WTC11 (cell line): Measurements from ENCODE around the gene SVEP1. TPM values are rescaled to one million over a fixed set of nuclear protein-coding genes. Genes with fewer than 3 reads are reported as not detected.

Source experiments
- ATAC-seq: fragments of 200-7000 bp; cut with Tn5 transposase; 2 replicates; pipeline ENCODE4 v1.10.0; 2021; ENCODE audit warnings: mild to moderate bottlenecking, moderate library complexity
- CTCF ChIA-PET: fragments of 300-600 bp; sonication (Branson Sonifier 250); formaldehyde crosslinking; loops from one replicate; lab custom pipeline; 2021; ENCODE audit warnings: antibody characterized with exemption; lab: Charles Lee
- POLR2A ChIA-PET: fragments of 350-600 bp; sonication (Branson Sonifier 250); formaldehyde crosslinking; loops from one replicate; lab custom pipeline; 2021; ENCODE audit warnings: antibody characterized with exemption; lab: Charles Lee
- DNase-seq: peaks from one replicate; pipeline ENCODE4 v3.0.0; 2021; ENCODE audit warnings: low spot score
- H3K27ac Mint-ChIP-seq: 2 replicates; pipeline ENCODE4 v1.8.0; 2021; ENCODE audit warnings: mixed read lengths
- H3K27me3 Mint-ChIP-seq: 2 replicates; pipeline ENCODE4 v1.8.0; 2021; ENCODE audit warnings: low read depth, mild to moderate bottlenecking, moderate library complexity, mixed read lengths
- H3K36me3 Mint-ChIP-seq: 2 replicates; pipeline ENCODE4 v1.8.0; 2021; ENCODE audit warnings: mixed read lengths
- H3K4me1 Mint-ChIP-seq: 2 replicates; pipeline ENCODE4 v1.8.0; 2022; ENCODE audit warnings: mixed read lengths
- H3K4me3 Mint-ChIP-seq: 2 replicates; pipeline ENCODE4 v1.8.0; 2021; ENCODE audit warnings: mild to moderate bottlenecking, moderate library complexity, mixed read lengths
- H3K9me3 Mint-ChIP-seq: 2 replicates; pipeline ENCODE4 v1.8.0; 2021; ENCODE audit warnings: mixed read lengths
- ARID4B ChIP-seq: sonication (generic); formaldehyde crosslinking; IDR thresholded peaks from 2 replicates; pipeline ENCODE4 v1.8.0; 2023; ENCODE audit warnings: missing genetic modification reagents, mild to moderate bottlenecking, borderline replicate concordance
- CREM ChIP-seq: sonication (generic); formaldehyde crosslinking; IDR thresholded peaks from 2 replicates; pipeline ENCODE4 v1.8.1; 2022; ENCODE audit warnings: mild to moderate bottlenecking, missing genetic modification reagents, moderate library complexity
- FOXJ3 ChIP-seq: sonication (generic); formaldehyde crosslinking; IDR thresholded peaks from 2 replicates; pipeline ENCODE4 v1.9.0; 2021; ENCODE audit warnings: missing genetic modification reagents, mild to moderate bottlenecking, borderline replicate concordance
- GABPB1 ChIP-seq: sonication (generic); formaldehyde crosslinking; IDR thresholded peaks from 2 replicates; pipeline ENCODE4 v1.8.1; 2023; ENCODE audit warnings: mild to moderate bottlenecking, missing genetic modification reagents
- MLX ChIP-seq: sonication (generic); formaldehyde crosslinking; IDR thresholded peaks from 2 replicates; pipeline ENCODE4 v1.8.1; 2023; ENCODE audit warnings: mild to moderate bottlenecking, missing genetic modification reagents, moderate library complexity
- SOX15 ChIP-seq: fragments of 250-450 bp; sonication (Bioruptor Pico); IDR thresholded peaks from 2 replicates; pipeline ENCODE4 v1.9.0; 2021; ENCODE audit warnings: mild to moderate bottlenecking
- STAT6 ChIP-seq: sonication (generic); formaldehyde crosslinking; conservative IDR thresholded peaks from 2 replicates; pipeline ENCODE4 v1.8.1; 2023; ENCODE audit warnings: mild to moderate bottlenecking, low read depth, missing genetic modification reagents, moderate library complexity
- ZNF281 ChIP-seq: sonication (generic); formaldehyde crosslinking; IDR thresholded peaks from 2 replicates; pipeline ENCODE4 v1.8.0; 2023; ENCODE audit warnings: mild to moderate bottlenecking, missing genetic modification reagents
- total RNA-seq: library from RNA; stranded (reverse); gene quantifications from 3 replicates; pipeline ENCODE4 v1.2.3, GENCODE V29; 2021

The SVEP1 gene
- total RNA-seq, 1 experiment from 2014 or later = 0.74 TPM

- no peak for TF ChIP-seq STAT6
These were observed 127.2 kb downstream of the SVEP1 start (continued) for GRCh38 chr9:110452227-110452801.

GRCh38 chr9:110451726-110452125 lies 127.8 kb downstream of the SVEP1 start:
- CTCF ChIA-PET = no interaction called here

More at GRCh38 chr9:110451726-110452125, 127.8 kb downstream of the SVEP1 start:
- Mint-ChIP-seq H3K36me3 (no peaks in the 10 kb centered on the region), H3K4me1 (no peaks in the 10 kb centered on the region), H3K9me3 (peaks cover 7% of the 10 kb centered on the region), H3K27ac (no peak overlapping the region), H3K27me3 (no peaks in the 10 kb centered on the region; the same call in 1 of the 2 replicates), H3K4me3 (no peak overlapping the region)
- no peak for DNase-seq
- TF ChIP-seq ZNF281 = no peak
- no peak for TF ChIP-seq CREM
- no peak for TF ChIP-seq SOX15
- no peak for TF ChIP-seq GABPB1 (CRISPR knock-in tag)
- TF ChIP-seq ARID4B = no peak
- TF ChIP-seq MLX (CRISPR knock-in tag) = no peak
- TF ChIP-seq FOXJ3 (CRISPR knock-in tag) = no peak
- ATAC-seq = no peak
- POLR2A ChIA-PET = no interaction called here
